HG03066 (cell line): ENCODE results near the gene PIK3CB.
"Not testable (repeated sequence)": the region's sequence is repeated elsewhere in the genome, so short reads cannot be mapped to it uniquely, and the experiment has no call there.

Experiments used
- ATAC-seq: cut with Tn5 transposase; IDR thresholded peaks from one replicate; pipeline ENCODE4 v1.9.1; 2021; ENCODE audit warnings: low read depth; ENCODE audit not compliant: unreplicated experiment

Gene PIK3CB

DNA sequence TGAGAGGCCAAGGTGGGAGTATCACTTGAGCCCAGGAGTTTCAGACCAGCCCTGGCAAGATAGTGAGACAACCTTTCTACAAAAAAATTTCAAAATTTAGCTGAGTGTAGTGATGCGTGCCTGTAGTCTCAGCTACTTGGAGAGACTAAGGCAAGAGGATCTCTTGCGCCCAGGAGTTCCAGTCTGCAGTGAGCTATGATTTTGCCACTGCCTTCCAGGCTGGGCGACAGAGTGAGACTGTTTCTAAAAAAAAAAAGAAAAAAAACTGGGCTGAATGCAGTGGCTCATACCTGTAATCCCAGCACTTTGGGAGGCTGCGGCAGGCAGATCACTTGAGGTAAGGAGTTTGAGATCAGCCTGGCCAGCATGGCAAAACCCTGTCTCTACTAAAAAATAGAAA, 14.0 kb upstream of the PIK3CB start:
- ATAC-seq: no peak

- ATAC-seq: not testable (repeated sequence)
Observed at GRCh38 chr3:138846824-138847223, 12.1 kb upstream of the PIK3CB start.

DNA sequence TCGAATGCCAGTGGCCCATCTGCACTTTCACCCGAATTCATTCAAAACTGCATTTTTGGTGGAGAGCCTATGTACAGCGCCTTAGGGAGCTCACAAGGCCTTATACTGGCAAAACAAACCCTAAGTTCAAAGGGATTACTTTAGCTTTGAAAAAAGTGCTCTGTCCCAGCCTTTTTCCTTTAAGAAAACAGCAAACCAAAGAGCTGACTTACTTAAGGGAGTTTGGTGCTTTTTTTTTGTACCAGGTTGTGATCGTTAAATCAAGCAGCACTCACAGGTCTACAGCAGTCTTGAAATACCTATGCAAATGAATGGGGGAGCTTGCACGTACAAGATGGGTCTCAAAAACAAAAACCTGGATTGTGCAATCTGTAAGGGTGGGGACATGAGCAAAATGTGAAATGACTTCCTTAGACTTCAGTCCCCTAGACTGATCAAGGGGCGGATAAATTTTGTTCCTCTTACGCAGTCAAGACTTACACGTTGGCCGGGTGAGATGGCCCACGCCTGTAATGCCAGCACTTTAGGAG, 11.6 kb upstream of the PIK3CB start:
- ATAC-seq: no peak

DNA sequence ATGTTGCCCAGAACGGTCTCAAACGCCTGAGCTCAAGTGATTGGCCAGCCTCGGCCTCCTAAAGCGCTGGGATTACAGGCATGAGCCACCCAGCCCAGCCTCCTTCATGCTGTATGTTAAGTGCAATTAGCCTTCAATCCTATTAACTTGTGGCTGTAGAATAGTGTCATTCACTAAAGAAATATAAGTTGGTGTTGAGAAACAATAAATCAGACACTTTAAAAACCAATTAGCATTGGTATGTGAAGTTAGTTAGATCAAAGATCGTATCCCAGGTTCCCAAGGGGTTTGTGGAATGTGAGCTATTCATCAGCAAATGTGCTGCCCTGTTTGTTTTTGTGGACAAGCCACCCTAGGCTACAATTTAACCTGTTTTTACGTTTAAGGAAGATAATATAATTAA, 11.0 kb upstream of the PIK3CB start:
- no peak for ATAC-seq

GRCh38 chr3:138845181-138845601, 10.5 kb upstream of the PIK3CB start:
- no peak for ATAC-seq

- peak; percentile 75 for ATAC-seq
Observed at GRCh38 chr3:138842483-138843188, 7.9 kb upstream of the PIK3CB start.

GRCh38 chr3:138838385-138838784, 3.7 kb upstream of the PIK3CB start:
- not testable (repeated sequence) for ATAC-seq

GRCh38 chr3:138835846-138836245, 1.1 kb upstream of the PIK3CB start:
- not testable (repeated sequence) for ATAC-seq

DNA sequence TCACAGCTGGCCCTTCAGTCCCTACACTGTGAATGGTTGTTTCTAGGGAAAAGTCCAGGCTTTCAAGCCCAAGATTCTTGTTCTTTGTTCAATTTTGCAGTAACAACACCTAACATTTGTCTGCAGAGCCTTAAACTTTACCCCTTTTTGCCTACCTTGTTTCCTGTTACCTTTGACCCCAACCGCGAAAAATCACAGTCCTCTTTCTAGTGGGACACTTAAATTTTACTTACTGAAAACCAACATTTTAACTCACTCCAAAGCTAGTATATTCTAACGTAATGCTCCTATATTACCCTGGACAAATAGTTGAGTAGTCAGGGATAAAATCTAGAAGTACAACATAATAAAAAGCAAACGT, 649 bp upstream of the PIK3CB start:
- peak; percentile 2 for ATAC-seq

GRCh38 chr3:138833899-138834595, 681 bp downstream of the PIK3CB start:
- ATAC-seq: peak; percentile 46

DNA sequence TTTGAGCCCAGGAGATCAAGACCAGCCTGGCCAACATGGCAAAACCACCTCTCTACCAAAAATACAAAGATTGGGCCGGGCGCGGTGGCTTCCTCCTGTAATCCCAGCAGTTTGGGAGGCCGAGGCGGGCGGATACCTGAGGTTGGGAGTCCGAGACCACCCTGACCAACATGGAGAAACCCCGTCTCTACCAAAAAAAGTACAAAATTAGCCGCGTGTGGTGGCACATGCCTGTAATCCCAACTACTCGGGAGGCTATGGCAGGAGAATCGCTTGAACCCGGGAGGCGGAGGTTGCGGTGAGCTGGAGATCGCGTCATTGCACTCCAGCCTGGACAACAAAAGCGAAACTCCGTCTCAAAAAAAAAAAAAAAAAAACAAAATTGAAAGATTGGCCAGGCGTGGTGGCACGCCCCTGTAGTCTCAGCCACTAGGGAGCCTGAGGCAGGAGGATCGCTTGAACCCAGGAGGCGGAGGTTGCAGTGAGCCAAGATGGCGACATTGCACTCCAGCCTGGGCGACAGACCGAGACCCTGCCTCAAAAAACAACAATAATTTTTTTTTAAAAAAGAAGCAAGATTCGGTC, 2.2 kb downstream of the PIK3CB start:
- not testable (repeated sequence) for ATAC-seq

DNA sequence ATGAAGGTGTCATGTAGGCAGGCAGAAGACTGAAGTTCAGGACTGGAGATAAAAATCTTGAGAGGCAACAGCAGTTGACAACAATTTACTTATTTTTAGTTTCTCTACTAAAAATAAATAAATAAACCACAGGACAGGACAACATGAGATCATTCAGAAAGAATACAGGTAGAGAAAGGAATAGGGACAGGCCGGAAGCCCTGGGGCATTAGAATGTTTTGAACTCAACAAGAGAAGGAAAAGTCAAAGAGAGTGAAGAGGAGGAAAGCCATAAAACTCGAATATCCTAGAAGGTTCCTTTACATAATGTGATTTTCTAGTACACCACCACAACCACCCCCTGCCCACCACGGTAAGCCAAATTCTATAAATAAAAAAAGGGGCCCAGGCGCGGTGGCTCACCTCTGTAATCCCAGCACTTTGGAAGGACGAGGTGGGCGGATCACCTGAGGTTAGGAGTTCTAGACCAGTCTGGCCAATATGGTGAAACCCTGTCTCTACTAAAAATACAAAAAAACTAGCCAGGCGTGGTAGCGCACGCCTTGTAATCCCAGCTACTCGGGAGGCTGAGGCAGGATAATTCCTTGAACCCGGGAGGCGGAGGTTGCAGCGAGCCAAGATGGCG, 4.7 kb downstream of the PIK3CB start:
- ATAC-seq: no peak

- ATAC-seq: no peak
Observed at GRCh38 chr3:138829097-138829496, 5.6 kb downstream of the PIK3CB start.

- no peak for ATAC-seq
Observed at GRCh38 chr3:138827222-138827621, 7.5 kb downstream of the PIK3CB start.

GRCh38 chr3:138825336-138825735, 9.4 kb downstream of the PIK3CB start:
- ATAC-seq: no peak

- no peak for ATAC-seq
Observed at GRCh38 chr3:138824114-138824506, 10.6 kb downstream of the PIK3CB start.

DNA sequence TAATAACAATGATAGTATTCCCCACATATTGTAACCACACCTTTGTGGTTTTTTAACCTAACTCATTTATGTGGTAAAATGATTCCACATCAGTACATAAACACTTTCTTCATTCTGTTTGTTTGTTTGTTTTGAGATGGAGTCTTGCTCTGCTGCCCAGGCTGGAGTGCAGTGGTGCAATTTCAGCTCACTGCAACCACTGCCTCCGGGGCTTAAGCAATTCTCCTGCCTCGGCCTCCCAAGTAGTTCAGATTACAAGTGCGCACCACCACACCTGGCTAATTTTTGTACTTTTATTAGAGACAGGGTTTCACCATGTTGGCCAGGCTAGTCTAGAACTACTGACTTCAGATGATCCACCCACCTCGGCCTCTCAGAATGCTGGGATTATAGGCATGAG, 14.3 kb downstream of the PIK3CB start:
- ATAC-seq: not testable (repeated sequence)

GRCh38 chr3:138818185-138818860, 16.4 kb downstream of the PIK3CB start:
- ATAC-seq: no peak

DNA sequence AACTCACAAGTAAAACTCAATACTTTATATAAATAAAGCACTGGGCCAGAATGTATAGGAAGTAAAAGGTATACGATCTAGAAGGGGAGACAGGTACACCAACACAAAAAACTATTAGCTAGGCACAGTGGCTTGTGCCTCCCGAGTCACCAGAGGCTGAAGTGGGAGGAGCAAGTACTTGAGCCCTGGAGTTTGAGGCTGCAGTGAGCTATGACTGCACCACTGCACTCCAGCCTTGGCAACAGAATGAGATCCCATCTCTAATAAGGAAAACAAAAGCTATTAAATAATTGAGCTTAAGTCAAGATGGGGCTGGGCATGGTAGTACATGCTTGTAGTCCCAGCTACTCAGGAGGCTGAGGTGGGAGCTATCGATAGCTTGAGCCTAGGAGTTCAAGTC, 17.0 kb downstream of the PIK3CB start:
- no peak for ATAC-seq

- no peak for ATAC-seq
Observed at GRCh38 chr3:138812806-138813205, 21.9 kb downstream of the PIK3CB start.
